ENCODE results near the gene TLNRD1.
"Not testable (repeated sequence)": the region's sequence is repeated elsewhere in the genome, so short reads cannot be mapped to it uniquely, and the experiment has no call there.

Gene TLNRD1
- 17.7 to 36.4 (median 20.7) reads per million in 4 donors for total RNA-seq

DNA sequence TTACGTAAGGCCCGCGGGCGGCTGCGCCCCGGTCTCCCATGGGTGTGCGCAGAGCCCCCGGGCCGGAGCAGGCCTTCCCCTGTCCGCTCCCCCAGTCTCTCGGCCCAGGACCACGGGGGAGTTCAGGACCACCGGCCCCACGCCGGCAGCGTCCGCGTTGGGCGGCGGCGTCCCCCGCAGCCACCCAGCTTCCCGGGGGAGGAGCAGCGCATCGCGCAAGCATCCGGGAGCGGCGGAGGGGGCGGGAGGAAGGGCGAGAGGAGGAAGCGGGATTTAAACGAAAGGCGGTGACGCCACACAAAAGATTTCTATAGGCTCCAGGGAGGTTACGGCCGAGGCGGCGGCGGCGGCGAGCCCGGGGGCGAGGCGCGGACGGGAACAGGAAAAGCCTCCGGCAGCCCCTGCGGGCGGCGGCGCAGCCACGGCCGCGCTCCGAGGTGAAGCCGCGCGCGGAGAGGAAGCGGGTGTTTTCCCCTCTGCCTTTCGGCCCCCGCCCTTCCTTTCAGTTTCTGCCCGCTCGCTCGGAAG lies at the start of gene TLNRD1:
Gene TLNRD1, plus strand, starts transcription at position 300 of the 528 bp plus-strand sequence. CDS start 1,349 bp downstream, outside the sequence.
- DNase-seq: peak; percentile 61 to 96 (median 74)

DNA sequence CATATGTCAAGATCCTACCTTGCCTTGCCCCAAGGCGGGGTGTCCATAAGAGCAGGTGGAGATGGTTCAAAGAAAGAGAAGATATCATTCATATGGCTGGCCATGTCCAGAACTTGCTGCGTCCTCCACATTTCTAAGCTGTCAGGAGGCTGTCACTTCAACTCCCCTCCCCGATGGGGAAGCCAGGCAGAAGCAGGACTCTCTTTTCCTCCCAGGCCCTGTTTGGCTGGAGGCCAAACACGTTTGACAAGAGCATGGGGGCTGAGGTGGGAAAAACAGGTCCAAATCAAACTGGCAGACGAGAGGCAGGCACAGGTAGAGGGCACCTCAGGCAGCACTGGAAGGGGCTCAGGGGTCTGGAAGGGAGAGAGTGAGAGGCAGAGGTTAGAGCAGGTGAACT lies 48.8 kb upstream of the TLNRD1 start:
- no peak for DNase-seq

DNA sequence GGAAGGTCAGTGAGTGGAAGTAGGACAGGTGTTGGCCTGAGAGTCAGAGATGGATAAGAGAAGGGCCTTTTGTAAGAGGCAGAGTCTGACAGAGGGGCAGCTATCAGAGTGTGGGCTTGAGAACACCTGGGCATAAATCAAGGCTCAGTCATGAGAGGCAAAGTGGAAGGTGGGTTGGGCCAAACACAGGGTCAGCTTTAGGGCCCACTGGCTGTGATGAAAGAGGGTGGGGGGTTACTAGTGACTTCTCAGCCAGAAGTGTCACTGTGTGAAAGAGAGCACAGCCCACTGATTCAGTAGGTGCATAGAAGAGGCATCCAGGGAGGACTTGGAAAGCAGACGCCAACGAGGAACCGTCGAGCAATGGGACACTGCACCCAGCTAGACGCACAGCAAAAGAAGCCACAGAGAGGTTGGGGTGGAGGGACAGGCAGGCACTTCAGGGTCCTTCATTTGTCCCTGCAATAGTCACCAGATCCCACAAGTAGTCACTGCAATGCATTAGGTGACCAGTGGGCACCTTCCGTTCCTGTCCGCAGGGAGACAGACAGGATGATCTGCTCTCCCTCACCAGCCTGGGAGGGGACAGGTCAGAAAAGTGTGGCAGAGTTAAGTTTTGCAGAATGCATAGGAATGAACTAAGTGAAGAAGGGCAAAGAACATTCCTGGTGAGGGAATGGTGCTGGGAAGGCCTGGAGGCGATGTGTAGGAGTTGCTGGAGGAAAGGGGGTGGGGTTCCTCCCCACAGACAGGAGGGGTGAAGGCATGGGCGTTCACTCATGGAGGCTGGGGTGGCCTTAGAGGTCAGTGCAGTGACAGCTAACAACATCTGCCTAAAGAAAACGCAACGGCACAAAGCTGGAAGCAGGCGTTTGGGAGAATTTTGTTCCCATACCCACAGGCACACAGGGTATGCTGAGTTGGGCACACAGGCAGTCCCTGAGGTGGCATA lies 47.4 kb upstream of the TLNRD1 start:
- DNase-seq: no peak

DNA sequence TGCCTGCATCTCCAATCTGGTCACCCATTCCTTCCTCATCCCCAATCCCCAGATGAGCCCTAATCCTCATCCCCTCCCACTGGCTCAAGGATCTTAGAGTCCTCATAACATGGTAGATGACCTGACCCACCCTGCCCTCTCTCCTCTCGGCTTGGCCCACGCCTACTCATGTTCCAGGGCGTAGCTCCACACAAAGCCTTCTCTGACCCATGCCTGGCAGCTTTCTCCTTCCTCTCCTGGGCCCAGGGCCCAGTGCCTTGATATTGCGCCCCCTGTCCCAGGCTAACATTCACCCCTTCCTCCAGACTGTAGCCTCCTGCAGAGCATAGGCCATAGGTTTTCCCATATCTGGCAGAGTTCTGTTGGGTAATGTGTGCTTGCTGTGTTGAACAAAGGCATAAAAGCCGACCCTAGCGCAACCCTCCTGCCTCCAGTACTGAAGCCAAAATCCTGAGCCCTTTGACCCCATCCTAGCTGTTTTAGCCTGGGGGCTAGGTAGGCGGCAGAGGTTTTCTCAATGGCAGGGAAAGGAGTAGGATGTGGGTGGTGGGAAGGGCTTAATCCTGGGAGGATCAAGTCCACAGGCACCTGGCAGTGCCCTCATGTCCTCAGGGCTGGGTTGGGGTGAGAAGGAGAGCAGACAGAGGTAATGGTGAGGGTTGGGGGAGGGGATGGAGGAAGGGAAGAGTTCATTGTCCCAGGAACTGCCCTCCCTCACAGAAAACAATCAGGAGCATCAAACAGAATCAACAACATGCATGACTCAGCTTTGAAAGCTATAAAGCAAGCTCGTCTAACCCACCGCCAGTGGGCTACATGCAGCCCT lies 46.6 kb upstream of the TLNRD1 start:
- no peak for DNase-seq

DNA sequence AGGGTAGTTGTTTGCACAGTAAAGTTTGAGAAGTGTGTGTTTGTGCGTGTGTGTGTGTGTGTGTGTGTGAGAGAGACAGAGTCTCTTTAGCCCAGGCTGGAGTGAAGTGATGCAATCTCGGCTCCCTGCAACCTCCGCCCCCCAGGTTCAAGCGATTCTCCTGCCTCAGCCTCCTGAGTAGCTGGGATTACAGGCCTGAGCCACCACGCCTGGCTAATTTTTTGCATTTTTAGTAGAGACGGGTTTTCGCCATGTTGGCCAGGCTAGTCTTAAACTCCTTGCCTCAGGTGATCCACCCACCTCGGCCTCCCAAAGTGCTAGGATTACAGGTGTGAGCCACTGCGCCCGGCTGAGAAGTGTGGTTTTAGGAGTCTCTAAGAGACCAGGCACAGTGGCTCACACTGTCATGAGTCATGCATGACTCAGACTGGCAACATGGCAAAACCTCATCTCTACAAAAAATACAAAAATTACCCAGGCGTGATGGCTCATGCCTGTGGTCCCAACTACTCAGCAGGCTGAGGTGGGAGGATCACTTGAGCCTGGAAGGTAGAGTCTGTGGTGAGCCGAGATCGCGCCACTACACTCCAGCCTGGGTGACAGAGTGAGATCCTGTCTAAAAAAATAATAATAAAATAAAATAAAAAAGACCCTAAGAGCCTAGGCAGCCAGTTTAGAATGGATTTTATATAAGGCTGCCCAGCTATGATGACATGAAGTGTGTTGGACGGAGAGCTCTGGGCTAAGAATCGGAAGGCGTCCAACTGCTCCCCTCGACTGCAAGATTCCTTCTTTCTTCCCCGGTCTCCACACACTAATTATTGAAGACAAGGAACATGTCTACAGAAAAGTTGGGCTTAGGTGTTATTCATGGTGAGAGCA lies 44.9 kb upstream of the TLNRD1 start:
- peak in 1 of 5 donors; percentile 64 for DNase-seq

DNA sequence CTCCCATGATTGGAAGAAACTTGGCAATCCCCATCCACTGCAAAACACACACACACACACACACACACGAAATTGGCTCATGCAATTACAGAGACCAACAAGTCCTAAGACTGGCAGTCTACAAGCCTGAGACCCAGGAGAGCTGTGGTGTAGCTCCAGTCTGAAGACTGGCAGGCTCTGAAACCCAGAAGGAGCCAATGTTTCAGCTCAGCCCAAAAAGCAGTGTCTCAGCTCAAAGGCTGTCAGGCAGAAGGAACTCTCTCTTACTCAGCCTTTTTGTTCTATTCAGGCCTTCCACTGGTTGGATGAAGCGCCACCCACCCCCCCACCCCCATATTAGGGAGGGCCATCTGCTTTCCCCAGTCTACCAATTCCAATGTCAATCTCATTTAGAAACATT lies 43.2 kb upstream of the TLNRD1 start:
- DNase-seq: no peak

DNA sequence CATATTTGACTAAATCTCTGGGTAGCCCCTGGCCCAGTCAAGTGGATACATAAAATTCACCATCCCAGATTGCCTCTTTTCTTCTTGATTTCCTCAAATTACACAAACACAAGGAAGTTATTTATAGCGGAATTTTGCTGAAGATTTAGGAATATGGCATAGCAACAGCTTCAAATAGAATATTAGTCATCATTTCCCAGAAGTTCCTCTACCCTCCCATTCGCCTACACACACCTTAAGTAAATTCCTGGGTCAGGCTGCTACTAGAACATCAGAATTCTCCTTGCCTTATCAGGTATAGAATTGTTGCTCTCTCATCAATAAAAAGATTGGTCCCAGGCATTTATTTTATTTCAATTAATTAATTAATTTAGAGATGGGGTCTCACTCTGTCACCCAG lies 42.7 kb upstream of the TLNRD1 start:
- DNase-seq: no peak

DNA sequence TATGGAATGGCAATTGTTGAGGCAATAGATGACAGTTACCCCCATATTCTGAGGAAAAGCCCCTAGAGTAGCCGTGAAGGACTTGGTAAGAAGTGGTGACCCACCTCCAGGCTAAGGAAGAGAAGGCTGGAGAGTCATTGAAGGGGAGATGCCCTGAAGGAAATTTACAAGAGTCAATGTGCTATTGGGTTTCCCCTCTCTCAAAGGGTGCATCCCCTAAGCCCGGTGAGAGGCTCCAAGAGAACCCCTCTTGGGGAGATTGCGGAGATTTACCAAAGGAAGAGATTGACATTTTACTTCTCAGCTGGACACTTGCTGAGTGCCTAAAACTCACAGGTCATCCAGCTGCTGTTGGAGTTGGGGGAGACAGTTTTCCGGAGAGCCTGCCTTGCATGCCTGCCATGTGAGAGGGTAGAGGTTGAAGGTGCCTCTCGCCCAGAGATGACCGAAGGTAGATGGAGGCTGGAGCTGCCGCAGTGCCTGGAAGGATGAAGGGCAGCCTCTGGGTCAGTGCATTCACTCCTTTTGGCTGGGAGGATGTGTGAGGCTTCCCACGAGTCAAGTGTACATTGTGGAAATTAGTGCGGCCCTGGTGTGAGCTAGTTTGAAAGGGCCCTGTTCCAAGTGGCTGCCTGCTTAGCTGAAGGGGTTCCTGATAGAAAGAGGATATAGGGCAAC lies 41.8 kb upstream of the TLNRD1 start:
- no peak for DNase-seq

DNA sequence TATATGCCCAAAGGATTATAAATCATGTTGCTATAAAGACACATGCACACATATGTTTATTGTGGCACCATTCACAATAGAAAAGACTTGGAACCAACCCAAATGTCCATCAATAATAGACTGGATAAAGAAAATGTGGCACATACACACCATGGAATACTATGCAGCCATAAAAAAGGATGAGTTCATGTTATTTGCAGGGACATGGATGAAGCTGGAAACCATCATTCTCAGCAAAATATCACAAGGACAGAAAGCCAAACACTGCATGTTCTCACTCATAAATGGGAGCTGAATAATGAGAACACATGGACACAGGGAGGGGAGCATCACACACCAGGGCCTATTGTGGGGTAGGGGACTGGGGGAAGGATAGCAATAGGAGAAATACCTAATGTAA lies 35.3 kb upstream of the TLNRD1 start:
- DNase-seq: not testable (repeated sequence)

DNA sequence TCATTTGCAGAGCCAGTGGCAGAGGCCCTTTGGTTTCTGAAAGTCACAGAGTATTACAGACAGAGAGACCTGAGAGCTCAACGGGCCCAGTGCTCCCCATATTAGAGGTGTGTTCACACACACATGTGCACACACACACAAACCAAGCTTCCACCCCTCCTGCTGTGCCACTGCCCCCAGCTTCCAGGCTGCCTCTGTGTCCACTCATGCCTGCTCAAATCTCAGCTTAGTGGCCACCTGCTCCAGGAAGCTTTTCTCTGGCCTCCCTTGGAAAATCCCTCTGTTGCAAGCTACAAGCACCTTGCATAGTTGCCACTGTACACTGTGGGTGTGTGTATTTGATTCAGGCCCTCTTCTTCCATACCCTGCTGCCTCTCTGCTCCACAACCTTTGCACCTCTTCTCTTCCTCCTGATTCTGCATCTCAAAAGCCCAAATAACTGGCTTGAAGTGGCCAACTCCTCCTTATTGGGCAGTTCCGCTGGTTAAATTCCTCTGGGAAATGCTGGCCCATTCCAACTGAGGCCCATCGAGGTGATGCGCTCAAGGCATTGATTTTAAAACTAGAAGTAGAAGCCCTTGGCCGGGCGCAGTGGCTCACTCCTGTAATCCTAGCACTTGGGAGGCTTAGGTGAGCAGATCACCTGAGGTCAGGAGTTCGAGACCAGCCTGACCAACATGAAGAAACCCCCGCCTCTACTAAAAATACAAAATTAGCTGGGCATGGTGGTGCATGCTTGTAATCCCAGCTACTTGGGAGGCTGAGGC lies 34.1 kb upstream of the TLNRD1 start:
- DNase-seq: no peak

DNA sequence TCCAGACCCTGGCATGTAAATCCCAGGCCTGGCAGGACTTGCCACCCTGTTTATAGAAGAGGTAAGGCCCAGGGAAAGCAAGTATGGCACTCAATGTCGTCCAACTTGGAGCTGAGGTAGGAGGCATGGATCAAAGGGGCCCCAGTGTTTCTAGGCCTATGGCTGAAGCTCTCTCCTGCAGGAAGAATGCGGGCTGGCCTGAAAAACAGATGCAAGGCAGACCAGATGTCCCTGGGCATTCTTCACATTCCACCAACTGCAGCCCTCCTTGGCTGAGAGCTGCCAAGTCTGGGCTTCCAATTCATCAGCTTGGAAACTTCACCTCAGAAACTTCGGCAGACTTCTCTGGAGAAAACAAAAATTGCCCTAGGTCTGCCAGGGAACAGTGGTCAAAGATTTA lies 33.3 kb upstream of the TLNRD1 start:
- DNase-seq: no peak

DNA sequence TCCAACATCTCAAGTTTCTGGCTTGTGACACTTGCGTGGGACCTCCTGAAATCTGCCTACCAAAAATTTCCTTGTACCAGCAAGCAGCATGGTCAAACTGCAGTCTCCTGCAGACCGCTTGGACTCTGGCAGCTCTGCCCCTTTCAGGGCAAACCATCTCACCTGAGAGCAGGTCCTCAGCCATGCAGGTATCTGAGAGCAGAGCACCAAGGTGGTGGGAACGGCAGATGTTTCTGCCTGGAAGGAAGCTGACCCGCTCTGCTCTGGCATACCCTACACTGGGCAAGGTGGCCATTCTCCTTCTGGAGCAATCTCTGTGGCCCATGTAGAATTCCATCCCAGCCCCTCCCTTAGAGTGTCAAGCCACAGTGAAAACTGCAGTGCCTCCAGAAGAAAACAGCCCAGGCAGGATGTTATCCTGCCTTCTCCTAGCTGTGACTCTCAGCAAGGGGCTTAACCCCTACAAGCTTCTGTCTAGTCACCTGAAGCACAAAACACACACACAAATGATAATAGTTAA lies 32.7 kb upstream of the TLNRD1 start:
- no peak for DNase-seq

DNA sequence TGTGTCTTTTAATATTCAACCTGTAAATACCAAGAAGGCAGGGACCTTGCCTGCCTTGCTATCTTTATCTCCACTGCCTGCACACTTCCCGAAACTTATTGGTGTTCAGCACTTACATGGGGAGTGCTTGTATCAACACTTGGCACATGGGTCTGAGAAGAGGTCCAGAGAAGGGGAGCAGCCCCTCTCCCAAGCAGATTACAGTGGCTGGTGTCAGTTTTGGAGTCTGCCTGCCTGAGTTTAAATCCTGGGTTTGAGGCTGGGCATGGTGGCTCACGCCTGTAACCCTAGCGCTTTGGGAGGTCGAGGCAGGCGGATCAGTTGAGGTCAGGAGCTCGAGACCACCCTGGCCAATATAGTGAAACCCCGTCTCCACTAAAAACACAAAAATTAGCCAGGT lies 31.4 kb upstream of the TLNRD1 start:
- DNase-seq: no peak

DNA sequence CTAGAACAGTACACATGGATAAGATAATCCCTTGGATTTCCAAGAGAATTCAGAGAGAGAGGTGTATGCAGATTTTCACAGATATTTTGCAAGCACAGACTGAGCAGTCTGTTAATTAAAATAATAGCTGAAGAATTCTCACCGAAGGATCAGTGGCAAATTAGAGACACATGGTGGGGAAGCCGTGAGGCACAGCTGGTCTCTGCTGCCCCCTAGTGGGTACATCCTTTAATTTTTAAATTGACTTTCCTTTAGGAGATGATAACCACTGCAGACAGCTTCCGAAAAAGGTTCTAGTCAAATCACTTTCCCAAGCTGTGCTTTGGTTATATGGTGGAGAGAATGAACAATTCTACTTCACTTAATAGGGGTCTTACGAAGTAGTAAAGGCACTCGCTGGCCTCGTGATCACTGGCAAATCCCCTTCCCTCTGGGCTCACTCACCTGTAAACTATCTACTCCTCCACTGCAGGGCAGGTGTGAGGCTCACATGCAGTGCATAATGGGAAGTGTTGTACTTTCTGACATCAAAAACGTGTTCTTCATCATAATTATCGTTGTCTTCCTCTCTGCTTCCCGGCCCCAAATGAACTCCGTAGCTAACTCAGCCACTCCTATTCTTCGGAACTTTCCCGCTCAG lies 30.6 kb upstream of the TLNRD1 start:
- DNase-seq: peak in 4 of 5 donors; percentile 37 to 62 (median 42)

DNA sequence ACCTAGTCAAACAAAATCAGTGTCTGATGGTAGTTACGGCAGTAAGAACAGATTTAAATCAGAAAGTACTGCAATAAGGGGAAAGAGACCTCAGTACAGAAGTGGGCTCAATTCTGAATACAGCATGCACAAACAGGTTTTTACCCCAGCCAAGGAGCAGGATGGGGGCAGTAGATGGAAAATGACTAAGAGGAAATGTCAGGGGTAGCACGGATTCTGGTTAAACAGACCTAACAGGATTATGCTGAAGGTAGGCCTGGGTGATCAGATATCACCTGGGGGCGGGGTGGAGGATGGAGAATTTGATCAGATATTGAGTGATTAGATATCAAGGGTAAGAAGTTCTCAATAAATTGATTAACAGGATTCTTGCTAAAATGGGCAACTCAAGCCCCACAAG lies 30.1 kb upstream of the TLNRD1 start:
- no peak for DNase-seq

DNA sequence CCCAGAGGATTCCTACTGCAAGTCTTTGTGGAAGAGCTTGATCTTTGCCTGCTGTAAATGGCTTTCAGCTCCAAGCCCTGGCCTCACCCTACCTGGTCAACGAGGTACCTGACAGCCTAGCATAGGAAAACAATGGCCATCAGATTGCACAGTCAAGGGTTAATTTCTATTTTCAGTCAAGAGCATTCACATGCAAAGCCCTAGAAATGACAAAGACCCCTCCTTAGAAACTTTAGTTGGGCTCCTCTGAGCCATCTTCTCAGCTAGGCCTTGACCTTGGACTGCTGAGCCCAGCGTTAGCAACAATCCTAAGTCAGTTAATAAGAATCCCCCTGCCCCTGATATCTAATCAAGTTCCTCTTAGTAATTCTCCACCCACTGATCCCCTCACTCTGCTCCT lies 29.6 kb upstream of the TLNRD1 start:
- DNase-seq: no peak

DNA sequence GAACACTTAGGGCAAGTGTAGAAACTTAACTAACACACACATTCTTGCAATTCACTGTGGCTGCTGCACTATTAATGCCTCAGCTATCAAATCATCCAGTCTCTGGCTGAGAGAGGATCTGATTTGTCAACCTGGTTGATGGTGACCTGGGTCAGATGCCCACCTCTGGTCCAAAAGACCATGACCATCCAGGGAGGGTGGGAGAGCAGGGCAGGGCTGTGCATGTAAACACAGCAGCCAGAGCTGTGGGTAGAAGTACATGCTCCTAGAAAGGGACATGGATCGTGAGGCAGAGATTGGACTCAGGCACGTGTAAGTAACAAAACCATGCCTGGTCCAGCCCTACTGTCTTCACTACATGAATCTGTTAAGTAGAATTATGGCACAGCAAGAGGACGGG lies 28.4 kb upstream of the TLNRD1 start:
- DNase-seq: no peak

DNA sequence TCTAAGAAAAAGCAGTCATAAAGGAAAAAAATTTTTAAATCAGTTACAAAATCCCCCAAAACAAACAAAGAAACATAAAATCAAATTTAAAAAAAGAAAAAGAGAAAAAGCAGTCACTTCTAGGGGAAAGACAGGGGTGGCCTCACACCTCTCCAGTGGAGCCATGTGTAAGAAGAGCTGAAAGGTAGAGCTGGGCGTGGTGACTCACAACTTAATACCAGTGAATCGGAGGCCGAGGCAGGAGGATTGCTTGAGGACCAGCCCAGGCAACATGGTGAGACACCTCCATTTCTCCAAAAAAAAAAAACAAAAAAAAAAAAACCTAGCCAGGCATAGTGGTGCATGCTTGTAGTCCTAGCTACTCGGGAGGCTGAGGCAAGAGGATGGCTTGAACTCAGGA lies 25.8 kb upstream of the TLNRD1 start:
- DNase-seq: no peak

DNA sequence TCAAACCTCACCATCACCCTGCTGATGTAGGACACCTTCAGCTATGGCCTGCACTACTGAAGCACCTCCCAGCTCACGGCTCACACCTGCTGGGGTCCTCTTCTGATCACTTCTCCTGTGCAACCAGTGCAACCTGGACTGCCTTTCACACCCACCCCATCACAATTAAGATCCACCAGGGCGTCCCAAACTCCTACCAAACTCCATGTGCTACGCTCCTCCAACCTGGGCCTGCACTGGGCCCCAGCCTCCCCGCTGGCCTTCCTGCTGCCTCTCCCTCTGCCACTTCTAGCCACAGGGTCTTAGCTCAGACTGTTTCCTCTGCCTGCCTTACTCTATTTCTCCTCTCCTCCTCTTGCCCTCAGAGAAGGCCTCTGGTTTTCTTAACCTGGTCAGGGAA lies 23.9 kb upstream of the TLNRD1 start:
- no peak for DNase-seq

DNA sequence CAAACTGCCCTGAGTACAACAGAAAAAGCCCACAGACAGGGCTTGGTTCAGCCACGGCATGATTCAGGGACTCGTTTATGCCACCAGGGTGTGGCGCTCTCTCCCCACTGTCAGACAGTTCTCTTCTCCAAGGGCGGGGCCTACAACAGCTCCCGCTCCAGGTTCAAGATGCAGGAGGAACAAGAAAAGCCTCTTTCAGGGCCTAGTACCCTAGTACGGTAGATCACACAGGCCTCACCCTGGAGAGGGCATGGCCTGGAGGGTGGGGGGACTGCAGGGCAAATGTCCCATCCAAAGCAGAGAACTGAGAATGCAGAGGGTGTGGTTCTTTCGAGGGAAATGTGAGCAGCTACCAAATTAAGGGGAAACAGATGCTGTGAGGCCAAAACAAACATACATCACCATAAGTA lies 23.1 kb upstream of the TLNRD1 start:
- DNase-seq: peak in 3 of 5 donors; percentile 8 to 40 (median 11)
